Stimulated activated CD8-positive, alpha-beta memory T cell treated with anti-CD3 and anti-CD28 coated beads, Interleukin-2, amount 100 ng/mL, for 1 hour (primary cell): ENCODE results near the gene SNRK.

ENCODE experiments used
- DNase-seq, 2 donors: peaks; one replicate each; pipeline ENCODE4 v3.0.0-alpha.2; 2020; ENCODE audit warnings: low read depth in 2 of 2

Gene SNRK

GRCh38 chr3:43309372-43310305, 23.3 kb downstream of the SNRK start:
- no peak for DNase-seq

GRCh38 chr3:43316783-43317460, 30.6 kb downstream of the SNRK start:
- no peak for DNase-seq

DNA sequence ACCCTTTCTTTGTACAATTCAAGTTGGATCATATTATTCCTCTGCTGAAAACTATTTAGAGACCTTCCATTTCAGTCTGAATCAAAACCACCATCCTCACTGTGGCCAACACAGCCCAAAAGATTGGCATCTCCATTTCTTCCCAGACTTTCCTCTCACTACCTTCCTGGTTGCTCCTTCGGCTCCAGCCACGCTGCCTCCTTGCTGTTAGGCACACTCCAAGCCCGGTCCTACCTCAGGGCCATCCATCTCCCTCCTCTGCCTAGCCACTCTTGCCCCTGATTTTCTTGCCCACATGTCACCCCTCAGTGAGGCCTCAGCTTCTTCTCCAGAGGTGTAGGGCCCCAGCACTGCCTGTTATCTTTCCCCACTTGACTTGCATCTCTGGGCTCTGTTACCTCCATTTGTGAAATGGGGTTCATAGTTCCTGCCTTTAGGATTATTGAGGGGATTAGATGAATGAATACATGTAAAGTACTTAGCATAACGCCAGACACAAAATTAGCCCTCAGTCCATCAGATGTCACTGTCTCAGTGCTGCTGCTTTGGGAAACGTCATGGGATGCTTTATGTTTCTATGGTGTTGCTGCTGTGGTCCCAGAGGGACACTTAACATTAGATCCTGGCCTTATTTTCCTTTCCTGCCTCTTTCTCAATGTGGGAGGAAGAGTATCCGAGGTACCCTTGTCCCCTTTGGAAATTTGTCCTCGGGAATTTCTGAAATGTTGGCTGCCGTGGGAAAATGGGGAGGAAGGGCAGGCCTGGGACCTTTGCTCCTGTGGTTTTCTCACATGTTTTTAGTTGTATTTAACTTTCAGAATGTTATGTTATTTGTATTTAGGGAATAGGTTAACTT, 31.3 kb downstream of the SNRK start:
- no peak for DNase-seq

GRCh38 chr3:43319376-43319775, 33.0 kb downstream of the SNRK start:
- DNase-seq: no peak

DNA sequence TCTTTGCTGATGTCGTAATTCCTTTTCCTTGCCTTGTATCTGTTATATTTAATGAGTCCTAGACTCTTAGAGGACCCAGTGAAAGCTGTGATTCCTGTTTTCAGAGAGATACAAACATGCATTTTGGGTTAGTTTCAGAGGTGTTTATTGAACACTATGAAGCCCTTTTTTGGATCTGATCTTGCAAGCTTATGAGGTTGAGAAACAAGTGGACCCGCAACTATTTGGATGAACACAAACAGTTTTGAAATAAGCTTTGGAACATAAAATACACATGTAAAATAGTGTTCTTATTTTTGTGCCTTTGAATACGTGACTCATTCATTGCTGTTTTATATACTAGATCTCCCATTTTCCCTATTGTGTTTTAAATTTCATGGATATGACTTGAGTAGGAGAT, 33.5 kb downstream of the SNRK start:
- DNase-seq: no peak

GRCh38 chr3:43320288-43320687, 33.9 kb downstream of the SNRK start:
- no peak for DNase-seq

DNA sequence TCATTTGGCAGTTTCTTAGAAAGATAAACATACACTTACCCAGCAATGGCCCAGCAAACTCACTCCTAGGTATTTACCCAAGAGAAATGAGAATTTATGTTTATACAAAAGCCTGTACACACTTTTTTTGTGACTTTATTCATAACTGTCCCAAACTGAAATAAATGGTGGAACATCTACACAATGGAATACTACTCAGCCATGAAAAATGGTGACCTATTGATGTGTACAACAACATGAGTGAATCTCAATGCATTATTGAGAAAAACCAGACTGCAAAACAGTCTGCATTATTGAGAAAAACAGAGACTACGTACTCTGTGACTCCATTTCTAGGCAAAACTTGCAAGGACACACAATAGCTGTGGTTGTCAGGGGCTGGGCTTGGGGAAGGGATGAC, 37.2 kb downstream of the SNRK start:
- DNase-seq: no peak

- DNase-seq: no peak
Measured at GRCh38 chr3:43326891-43327581, 40.7 kb downstream of the SNRK start.

DNA sequence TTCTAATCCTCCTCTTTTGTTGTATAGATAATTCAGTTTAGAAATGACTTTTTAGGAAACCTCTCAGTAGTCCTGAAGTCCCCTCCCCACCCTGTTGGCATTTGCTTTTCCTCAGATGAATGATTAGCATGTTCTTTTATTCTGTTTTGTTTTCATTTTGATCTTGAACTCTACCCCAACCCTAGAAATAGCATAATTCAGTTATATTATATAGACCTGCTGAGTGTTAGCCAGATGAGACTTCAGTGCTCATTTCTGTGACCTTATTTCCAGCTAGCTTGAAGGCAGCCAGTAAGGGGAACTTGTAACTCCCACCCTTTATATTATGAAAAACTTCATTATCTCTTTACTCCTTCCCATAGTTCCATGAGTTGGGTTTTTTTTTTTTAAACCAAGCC, 41.2 kb downstream of the SNRK start:
- DNase-seq: no peak

DNA sequence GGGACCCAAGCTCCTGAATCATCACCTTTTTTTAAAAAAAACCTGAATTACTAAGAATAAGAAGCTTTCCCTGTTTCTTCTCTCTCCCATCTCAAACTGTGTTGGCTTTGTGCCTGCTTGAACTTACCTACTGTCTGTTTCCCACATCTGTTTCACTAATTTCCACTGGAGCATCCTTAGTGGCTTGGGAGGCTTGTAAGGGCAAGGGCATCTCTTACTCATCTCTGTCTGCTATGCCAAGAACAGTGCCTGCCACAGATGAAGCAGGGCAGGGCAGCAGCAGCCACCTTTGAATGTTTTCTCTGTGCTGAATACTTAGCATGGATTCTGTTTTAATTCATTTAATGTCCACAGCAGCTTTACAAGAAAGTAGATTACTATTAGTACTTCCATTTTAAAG, 42.3 kb downstream of the SNRK start:
- no peak for DNase-seq

- DNase-seq: no peak
Measured at GRCh38 chr3:43330981-43331380, 44.6 kb downstream of the SNRK start.

GRCh38 chr3:43331381-43331780, 45.0 kb downstream of the SNRK start:
- no peak for DNase-seq

DNA sequence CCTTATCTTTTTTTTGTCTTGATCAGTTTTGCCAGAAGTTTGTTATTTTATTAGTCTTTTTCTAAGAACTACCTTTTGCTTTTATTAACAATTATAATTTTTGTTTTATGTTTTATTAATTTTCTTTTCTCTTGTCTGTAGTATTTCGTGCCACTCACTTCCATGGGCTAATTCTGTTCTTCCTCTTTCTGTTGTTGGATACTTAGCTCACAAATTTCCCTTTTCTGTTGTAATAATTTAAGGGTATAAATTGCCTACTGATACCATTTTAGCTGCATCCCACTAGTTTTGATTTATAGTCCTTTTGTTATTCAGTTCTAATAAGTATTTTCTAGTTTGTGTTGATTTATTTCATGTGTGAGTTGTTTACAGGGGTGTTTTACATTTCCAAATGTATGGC, 48.6 kb downstream of the SNRK start:
- DNase-seq: no peak

DNA sequence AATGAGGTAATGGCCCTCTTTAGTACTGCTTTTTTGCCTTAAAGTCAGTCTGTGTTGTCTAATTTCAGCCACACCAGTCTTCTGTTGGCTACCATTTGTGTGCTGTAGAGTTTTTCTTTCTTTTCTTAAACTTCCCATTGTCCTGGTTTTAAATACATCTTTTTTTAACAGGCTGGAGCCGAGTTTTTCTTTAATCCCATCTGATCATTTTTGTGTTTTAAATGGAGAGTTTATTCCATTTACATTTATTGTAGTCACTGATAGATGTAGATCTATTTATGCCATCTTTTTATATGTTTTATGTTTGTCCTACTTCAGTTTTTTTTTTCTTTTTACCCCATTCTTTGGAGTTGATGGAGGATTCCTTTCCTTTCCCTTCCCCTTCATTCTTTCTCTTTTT, 49.5 kb downstream of the SNRK start:
- DNase-seq: no peak

DNA sequence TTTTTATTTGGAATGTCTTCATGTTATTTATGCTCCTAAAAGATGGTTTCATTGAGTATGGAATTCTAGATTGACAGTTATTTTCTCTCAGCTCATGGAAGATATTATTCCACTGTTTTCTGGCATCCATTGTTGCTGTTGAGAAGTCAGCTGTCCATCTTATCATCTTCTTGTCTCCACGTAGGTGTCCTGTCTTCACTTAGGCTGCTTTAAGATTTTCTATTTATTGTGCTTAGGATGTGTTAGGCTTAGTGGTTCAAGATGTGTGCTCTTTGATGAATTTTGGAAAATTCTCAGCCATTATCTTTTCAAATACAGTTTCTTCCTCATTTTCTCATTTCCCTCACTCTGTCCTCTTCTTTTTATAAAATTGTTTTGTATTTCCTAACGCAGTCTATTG, 52.0 kb downstream of the SNRK start:
- no peak for DNase-seq

DNA sequence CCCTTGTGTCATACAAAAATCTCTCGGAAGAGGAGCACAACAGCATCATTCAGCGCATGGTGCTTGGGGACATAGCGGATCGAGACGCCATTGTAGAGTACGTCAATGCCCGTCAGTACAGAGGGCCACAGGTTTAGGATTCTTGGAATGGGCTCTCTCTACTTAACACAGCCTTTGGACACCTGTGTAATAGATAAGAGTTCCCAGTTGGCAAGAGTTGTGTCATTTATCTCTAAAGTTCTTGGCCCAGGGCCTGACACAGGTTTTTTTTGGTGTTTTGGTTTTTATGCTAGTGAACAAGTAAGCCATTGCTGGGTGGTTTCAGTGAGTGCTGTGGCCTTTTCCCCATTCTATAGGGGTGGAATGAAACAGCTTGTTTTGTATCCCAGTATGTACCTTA, 54.1 kb downstream of the SNRK start:
- DNase-seq: no peak

DNA sequence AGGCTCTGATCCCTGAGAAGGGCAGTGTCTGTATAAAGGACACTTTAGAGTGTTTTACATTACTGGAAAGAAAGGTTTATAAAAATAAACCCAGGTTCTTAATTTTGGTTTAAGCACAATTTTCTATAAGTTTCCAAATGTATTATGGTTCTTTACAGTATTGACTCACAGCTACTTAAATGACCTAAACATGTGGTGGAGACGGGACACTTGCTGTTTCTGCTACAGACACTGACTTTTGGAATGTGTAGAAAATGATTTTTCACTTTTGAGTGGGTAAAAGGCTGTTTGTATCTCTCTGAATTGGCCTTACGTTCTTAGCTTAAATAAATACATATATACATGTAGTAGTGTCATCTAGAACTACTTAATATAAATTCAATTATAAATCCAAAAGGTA, 55.4 kb downstream of the SNRK start:
- DNase-seq: no peak

DNA sequence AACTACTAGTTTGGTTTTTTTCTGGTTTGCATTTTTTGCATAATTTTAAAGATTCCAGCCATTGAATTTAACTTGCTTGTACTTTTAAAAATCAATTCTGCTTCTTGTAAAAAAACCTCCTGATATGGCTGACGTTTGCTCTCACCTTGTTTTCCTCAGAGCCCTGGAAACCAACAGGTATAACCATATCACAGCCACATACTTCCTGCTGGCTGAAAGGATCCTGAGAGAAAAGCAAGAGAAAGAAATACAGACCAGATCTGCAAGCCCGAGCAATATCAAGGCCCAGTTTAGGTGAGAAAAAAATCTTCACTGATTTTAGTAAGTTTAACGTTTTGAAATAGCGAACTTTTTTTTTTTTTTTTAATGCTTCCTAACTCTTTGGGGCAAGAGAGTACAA, 56.8 kb downstream of the SNRK start:
- DNase-seq: no peak

GRCh38 chr3:43343815-43344214, 57.5 kb downstream of the SNRK start:
- DNase-seq: no peak

DNA sequence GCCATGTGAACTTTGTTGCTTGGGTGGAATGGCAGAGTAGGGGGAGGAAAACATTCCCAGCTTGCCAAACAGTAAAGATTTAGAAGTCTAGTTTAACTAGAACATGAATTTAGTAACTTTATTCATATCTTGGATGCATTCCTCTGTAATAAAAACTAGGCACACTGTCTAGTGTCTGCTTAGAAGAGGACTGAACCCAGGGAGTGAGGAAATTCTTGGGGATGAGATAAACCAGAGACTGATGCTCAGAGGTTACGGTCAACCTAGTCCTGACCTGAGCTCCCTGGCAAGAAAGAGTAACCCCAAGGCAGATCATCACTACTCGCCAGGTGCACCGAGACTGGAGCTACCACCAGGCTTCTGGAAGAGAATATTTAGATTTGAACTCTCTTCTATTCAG, 58.2 kb downstream of the SNRK start:
- DNase-seq: no peak

- no peak for DNase-seq
Measured at GRCh38 chr3:43345246-43345645, 58.9 kb downstream of the SNRK start.

DNA sequence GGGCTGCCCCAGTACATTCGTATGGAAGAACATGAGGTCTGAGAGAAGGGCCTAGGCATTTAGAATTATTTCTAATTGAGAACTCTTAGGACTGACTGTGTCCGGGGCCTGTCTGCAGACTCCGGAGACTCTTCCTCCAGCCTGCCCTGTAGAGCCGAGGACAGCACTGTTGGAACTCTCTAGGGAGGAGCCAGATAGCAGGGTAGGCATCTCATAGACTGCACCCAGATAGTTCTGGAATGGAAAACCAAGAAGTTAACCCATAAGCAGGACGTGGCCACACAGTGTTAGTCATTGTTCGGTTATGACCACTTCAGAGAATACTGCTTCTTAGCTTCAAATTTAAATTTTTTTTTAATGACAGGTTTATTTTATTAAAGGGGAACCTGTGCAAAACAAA, 59.5 kb downstream of the SNRK start:
- DNase-seq: no peak
